GM12873 (cell line): ENCODE data around the gene MRNIP.

Source experiments
- TF ChIP-seq, protein P1 (sequence below): IDR thresholded peaks from 2 replicates; pipeline ENCODE4 v1.5.1; 2012; ENCODE audit warnings: low read depth, mild to moderate bottlenecking, moderate library complexity, low read length, control low read depth; ENCODE audit not compliant: insufficient read depth; ENCODE audit errors: missing control alignments

The MRNIP gene

GRCh38 chr5:179816796-179817469 lies 41.7 kb downstream of the MRNIP start:
- TF ChIP-seq, protein P1, sequence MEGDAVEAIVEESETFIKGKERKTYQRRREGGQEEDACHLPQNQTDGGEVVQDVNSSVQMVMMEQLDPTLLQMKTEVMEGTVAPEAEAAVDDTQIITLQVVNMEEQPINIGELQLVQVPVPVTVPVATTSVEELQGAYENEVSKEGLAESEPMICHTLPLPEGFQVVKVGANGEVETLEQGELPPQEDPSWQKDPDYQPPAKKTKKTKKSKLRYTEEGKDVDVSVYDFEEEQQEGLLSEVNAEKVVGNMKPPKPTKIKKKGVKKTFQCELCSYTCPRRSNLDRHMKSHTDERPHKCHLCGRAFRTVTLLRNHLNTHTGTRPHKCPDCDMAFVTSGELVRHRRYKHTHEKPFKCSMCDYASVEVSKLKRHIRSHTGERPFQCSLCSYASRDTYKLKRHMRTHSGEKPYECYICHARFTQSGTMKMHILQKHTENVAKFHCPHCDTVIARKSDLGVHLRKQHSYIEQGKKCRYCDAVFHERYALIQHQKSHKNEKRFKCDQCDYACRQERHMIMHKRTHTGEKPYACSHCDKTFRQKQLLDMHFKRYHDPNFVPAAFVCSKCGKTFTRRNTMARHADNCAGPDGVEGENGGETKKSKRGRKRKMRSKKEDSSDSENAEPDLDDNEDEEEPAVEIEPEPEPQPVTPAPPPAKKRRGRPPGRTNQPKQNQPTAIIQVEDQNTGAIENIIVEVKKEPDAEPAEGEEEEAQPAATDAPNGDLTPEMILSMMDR, result no peak

GRCh38 chr5:179816401-179816795 lies 42.2 kb downstream of the MRNIP start:
- TF ChIP-seq, protein P1, result no peak

DNA sequence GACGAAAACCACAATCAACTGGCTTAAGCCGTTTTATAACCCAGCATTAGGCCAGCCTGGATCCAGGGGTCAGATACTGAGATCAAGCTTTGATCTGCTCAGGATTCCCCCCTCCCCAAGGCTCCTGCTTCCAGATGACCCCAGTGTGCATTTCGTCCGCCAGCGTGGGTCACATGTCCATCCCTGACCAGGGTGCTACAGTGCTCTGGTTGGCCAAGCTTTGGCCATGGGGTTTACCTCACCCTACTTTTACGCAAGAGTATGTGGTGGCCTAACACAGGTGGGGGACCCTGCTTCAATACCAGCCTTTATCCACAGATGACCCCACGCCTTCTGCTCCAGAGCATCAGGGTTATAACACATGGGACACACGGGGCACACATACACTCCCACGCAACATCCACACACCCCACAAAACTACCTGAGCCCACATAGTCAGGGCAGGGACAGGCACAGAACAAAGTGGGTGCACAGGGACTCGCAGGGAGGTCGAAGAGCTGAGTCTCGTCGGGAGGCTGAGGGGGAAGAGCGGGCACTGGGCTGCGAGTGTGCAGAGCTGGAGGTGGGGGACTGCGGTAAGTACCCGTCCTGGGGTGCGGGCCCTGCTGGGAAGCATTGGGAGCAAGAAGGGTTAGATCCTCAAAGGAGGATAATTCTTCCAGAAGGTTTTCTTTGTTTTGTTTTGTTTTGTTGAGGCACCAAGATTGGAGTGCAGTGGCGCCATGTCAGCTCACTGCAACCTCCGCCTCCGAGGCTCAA lies 42.9 kb downstream of the MRNIP start:
- TF ChIP-seq, protein P1, result no peak

DNA sequence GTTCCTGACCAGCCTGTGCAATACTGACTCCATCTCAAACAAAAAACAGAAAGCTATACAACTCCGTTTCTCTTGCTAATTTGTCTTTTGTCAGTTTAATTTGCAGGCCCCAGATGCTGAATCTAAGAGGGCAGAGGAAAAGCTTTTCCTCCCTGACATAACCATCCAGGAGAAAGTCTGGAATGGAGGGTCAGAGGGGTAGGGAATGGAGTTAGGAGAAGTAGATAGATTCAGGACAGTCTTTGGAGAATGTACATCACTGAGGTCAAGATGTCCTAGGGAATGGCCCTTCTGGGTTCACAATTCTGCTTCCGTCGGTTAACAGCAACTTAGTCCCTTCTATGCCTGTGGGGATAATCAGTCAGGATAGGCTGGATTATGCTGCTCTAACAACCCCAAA lies 44.5 kb downstream of the MRNIP start:
- TF ChIP-seq, protein P1, result no peak

DNA sequence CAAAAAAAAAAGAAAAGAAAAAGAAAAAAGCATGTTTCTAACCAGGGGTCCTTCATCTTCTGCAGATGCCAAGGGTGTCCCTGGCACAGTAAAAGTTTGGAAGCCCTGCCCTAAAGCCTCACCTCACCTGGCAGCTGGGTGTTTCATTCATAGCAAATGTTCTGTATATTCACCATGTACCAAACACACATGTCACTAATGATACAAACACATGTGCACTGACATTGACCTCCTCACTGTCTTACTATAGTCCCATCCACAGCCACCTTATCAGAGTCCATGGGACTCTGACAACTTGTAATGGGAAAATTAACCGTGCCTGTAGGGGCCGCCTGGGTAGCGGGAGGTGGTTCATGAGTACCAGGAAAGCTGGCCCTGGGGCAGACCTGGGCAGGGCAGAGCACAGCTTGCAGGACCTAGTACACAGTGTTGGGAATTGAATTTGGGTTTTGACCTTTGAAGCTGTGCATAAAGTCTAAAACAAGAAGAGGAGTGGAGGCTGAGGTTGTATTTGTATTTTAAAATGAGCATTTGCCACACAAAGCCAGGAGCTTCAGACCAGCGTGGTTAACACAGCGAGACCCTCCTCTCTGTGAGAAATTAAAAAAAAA lies 45.5 kb downstream of the MRNIP start:
- TF ChIP-seq, protein P1, result no peak

GRCh38 chr5:179812135-179812825 lies 46.3 kb downstream of the MRNIP start:
- TF ChIP-seq, protein P1, result no peak

- TF ChIP-seq, protein P1, result no peak
Observed at GRCh38 chr5:179806250-179807048, 52.2 kb downstream of the MRNIP start, which contains the start of gene MGAT4B. TSS of gene MGAT4B (minus strand) at chr5:179806866. CDS start at chr5:179806583, 283 bp downstream.
